Lower lobe of right lung (tissue), 2 donors: ENCODE data around the gene MAT2A. TPM values are rescaled to one million over a fixed set of nuclear protein-coding genes. Genes with fewer than 3 reads are reported as not detected.

Experiments
- ATAC-seq, 2 donors: fragments of 200-7000 bp; cut with Tn5 transposase; one replicate each; pipeline ENCODE4 v1.9.1; 2020 to 2022; ENCODE audit warnings: mild to moderate bottlenecking in 2 of 2, moderate library complexity in 2 of 2
- DNase-seq: peaks from one replicate; pipeline ENCODE4 v3.0.0-alpha.2; 2020
- H3K27ac ChIP-seq: fragments of 200-600 bp; one replicate; pipeline ENCODE4 v1.8.0; 2022
- H3K27me3 ChIP-seq: fragments of 200-600 bp; one replicate; pipeline ENCODE4 v1.8.0; 2022; ENCODE audit warnings: low read depth
- H3K36me3 ChIP-seq: fragments of 200-600 bp; one replicate; pipeline ENCODE4 v1.8.0; 2022; ENCODE audit warnings: mild to moderate bottlenecking
- H3K4me1 ChIP-seq: fragments of 200-600 bp; one replicate; pipeline ENCODE4 v1.8.0; 2022
- H3K4me3 ChIP-seq: fragments of 200-600 bp; one replicate; pipeline ENCODE4 v1.8.0; 2022; ENCODE audit warnings: mild to moderate bottlenecking
- H3K9me3 ChIP-seq: fragments of 200-600 bp; one replicate; pipeline ENCODE4 v1.8.0; 2022
- intact Hi-C: fragments of 100-400 bp; cut with DNase I; formaldehyde crosslinking; loops from one replicate; pipeline ENCODE4 v1.11.0; 2022
- total RNA-seq: library from RNA; stranded (reverse); fragmentation: NEBNext Ultra II Directional; extraction: Animal tissue kit (Norgen Biotek cat#: 25700); gene quantifications from one replicate; pipeline ENCODE4 v1.2.1, GENCODE V29; 2021
- TF ChIP-seq, protein P1 (sequence below): fragments of 200-600 bp; IDR thresholded peaks from one replicate; pipeline ENCODE4 v1.8.0; 2022; ENCODE audit warnings: antibody characterized with exemption, mild to moderate bottlenecking
- donor health status: DM: no; HTN: yes; CAD: no; lungs with severe emphysema.

The MAT2A gene
- total RNA-seq, 1 donor from 2014 or later = 183 TPM

DNA sequence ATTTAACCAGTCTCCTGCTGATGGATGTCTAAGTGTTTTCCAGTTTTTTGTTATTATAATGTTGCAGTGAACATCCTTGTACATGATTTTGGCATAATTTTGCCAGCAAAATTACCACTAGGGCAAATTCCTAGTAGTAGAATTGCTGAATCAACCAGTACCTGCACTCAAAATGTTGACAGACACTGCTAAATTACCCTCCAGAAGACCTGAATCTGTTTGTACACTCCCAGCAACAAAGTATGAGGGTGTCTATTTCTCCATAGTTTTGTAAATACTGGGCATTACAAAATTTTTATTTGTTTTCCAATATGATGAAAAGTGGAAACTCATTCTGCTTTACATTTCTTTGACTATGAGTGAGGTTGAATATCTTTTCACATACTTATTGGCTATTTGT lies 11.2 kb upstream of the MAT2A start:
- TF ChIP-seq, protein P1, sequence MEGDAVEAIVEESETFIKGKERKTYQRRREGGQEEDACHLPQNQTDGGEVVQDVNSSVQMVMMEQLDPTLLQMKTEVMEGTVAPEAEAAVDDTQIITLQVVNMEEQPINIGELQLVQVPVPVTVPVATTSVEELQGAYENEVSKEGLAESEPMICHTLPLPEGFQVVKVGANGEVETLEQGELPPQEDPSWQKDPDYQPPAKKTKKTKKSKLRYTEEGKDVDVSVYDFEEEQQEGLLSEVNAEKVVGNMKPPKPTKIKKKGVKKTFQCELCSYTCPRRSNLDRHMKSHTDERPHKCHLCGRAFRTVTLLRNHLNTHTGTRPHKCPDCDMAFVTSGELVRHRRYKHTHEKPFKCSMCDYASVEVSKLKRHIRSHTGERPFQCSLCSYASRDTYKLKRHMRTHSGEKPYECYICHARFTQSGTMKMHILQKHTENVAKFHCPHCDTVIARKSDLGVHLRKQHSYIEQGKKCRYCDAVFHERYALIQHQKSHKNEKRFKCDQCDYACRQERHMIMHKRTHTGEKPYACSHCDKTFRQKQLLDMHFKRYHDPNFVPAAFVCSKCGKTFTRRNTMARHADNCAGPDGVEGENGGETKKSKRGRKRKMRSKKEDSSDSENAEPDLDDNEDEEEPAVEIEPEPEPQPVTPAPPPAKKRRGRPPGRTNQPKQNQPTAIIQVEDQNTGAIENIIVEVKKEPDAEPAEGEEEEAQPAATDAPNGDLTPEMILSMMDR = no peak
- Histone ChIP-seq H3K27ac (no peak overlapping the region), H3K9me3 (no peaks in the 10 kb centered on the region), H3K4me1 (peaks cover 16% of the 10 kb centered on the region), H3K36me3 (no peaks in the 10 kb centered on the region), H3K27me3 (no peaks in the 10 kb centered on the region), H3K4me3 (no peak overlapping the region)
- no peak for DNase-seq
- ATAC-seq = no peak
- intact Hi-C loops = no loop called here

- intact Hi-C loops = no loop called here
- Histone ChIP-seq H3K27ac (no peak overlapping the region), H3K9me3 (no peaks in the 10 kb centered on the region), H3K36me3 (no peaks in the 10 kb centered on the region), H3K27me3 (no peaks in the 10 kb centered on the region), H3K4me3 (no peak overlapping the region), H3K4me1 (peaks cover 16% of the 10 kb centered on the region)
- ATAC-seq (no peak), DNase-seq (no peak)
- TF ChIP-seq, protein P1 = no peak
Measured at GRCh38 chr2:85528355-85528754, 10.6 kb upstream of the MAT2A start.

GRCh38 chr2:85529809-85530208 lies 9.2 kb upstream of the MAT2A start:
- no peaks in the 10 kb centered on the region for H3K9me3 ChIP-seq
- DNase-seq (no peak), ATAC-seq (no peak)
- H3K36me3 ChIP-seq = no peaks in the 10 kb centered on the region
- H3K27me3 ChIP-seq = no peaks in the 10 kb centered on the region
- intact Hi-C loops = no loop called here
- peaks cover 4% of the 10 kb centered on the region for H3K4me1 ChIP-seq
- H3K4me3 ChIP-seq = no peak overlapping the region
- TF ChIP-seq, protein P1 = no peak
- no peak overlapping the region for H3K27ac ChIP-seq

GRCh38 chr2:85531589-85531988 lies 7.4 kb upstream of the MAT2A start:
- peak in 1 of 2 donors; percentile 56 for ATAC-seq
- intact Hi-C loops = no loop called here
- Histone ChIP-seq H3K36me3 (no peaks in the 10 kb centered on the region), H3K27ac (no peak overlapping the region), H3K9me3 (no peaks in the 10 kb centered on the region), H3K4me1 (peaks cover 2% of the 10 kb centered on the region), H3K27me3 (no peaks in the 10 kb centered on the region), H3K4me3 (no peak overlapping the region)
- TF ChIP-seq, protein P1 = no peak
- no peak for DNase-seq

DNA sequence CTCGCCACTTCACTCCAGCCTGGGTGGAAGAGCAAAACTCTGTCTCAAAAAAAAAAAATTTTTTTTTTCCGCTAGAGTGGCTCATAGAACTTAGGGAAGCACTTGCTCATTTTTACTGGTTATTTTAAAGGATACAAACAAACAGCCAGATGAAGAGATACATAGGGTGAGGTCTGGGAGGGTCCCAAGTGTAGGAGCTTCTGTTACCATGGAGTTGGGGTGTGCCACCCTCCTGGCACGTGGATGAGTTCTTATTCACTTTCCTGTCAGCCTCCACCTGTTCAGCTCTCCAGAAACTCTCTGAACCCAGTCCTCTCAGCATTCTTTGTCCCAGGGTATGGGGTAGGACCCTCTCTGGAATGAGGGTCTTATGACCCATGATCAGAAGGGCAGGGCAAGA lies 4.9 kb upstream of the MAT2A start:
- intact Hi-C loops = no loop called here
- no peak for DNase-seq

More for the DNA sequence above, 4.9 kb upstream of the MAT2A start:
- no peaks in the 10 kb centered on the region for H3K9me3 ChIP-seq
- H3K4me1 ChIP-seq = peaks cover 12% of the 10 kb centered on the region
- H3K36me3 ChIP-seq = no peaks in the 10 kb centered on the region
- no peak overlapping the region for H3K27ac ChIP-seq
- no peak overlapping the region for H3K4me3 ChIP-seq
- TF ChIP-seq, protein P1 = no peak
- no peaks in the 10 kb centered on the region for H3K27me3 ChIP-seq
- no peak for ATAC-seq
